ENCODE results near the gene FTH1. TPM values are rescaled to one million over a fixed set of nuclear protein-coding genes. Genes with fewer than 3 reads are reported as not detected.

FTH1 gene
- total RNA-seq, 1 donor from 2014 or later, result 2,346 TPM

GRCh38 chr11:61963016-61963281, 4.5 kb downstream of the FTH1 start:
- peak overlapping the region; percentile 97 for H3K4me3 ChIP-seq
- intact Hi-C loops (cut with micrococcal nuclease), result loop anchor here (5.0 kb wide), 1 partner anchor 119 kb away; no protein-coding TSS in a partner anchor

DNA sequence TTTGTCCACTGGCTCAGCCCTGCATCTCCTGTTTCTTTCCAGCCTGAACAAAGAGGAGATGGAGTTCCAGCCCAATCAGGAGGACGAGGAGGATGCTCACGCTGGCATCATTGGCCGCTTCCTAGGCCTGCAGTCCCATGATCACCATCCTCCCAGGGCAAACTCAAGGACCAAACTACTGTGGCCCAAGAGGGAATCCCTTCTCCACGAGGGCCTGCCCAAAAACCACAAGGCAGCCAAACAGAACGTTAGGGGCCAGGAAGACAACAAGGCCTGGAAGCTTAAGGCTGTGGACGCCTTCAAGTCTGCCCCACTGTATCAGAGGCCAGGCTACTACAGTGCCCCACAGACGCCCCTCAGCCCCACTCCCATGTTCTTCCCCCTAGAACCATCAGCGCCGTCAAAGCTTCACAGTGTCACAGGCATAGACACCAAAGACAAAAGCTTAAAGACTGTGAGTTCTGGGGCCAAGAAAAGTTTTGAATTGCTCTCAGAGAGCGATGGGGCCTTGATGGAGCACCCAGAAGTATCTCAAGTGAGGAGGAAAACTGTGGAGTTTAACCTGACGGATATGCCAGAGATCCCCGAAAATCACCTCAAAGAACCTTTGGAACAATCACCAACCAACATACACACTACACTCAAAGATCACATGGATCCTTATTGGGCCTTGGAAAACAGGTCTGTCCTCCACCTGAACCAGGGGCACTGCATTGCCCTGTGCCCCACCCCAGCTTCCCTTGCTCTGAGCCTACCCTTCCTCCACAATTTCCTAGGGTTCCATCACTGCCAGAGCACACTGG, 5.0 kb downstream of the FTH1 start:
- DNase-seq, result no peak
- no peak overlapping the region for H3K4me3 ChIP-seq
- TF ChIP-seq, protein P1, sequence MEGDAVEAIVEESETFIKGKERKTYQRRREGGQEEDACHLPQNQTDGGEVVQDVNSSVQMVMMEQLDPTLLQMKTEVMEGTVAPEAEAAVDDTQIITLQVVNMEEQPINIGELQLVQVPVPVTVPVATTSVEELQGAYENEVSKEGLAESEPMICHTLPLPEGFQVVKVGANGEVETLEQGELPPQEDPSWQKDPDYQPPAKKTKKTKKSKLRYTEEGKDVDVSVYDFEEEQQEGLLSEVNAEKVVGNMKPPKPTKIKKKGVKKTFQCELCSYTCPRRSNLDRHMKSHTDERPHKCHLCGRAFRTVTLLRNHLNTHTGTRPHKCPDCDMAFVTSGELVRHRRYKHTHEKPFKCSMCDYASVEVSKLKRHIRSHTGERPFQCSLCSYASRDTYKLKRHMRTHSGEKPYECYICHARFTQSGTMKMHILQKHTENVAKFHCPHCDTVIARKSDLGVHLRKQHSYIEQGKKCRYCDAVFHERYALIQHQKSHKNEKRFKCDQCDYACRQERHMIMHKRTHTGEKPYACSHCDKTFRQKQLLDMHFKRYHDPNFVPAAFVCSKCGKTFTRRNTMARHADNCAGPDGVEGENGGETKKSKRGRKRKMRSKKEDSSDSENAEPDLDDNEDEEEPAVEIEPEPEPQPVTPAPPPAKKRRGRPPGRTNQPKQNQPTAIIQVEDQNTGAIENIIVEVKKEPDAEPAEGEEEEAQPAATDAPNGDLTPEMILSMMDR (IDR thresholded peaks at IDR 0.05; ENCODE audit: borderline replicate concordance), result no peak
- H3K36me3 ChIP-seq, result peaks cover 41% of the 10 kb centered on the region
- H3K9me3 ChIP-seq (replicated peaks), result no peaks in the 10 kb centered on the region
- intact Hi-C loops (cut with micrococcal nuclease), result loop anchor here (5.0 kb wide), 1 partner anchor 120 kb away; no protein-coding TSS in a partner anchor
- H3K27ac ChIP-seq (replicated peaks), result peak overlapping the region; percentile 100
- no peaks in the 10 kb centered on the region for H3K27me3 ChIP-seq (ENCODE audit: low read depth)
- peaks cover 71% of the 10 kb centered on the region for H3K4me1 ChIP-seq

More at GRCh38 chr11:61963016-61963281, 4.5 kb downstream of the FTH1 start:
- H3K4me1 ChIP-seq, result peaks cover 74% of the 10 kb centered on the region
- H3K27me3 ChIP-seq (ENCODE audit: low read depth), result no peaks in the 10 kb centered on the region
- H3K27ac ChIP-seq (replicated peaks), result peak overlapping the region; percentile 100
- TF ChIP-seq, protein P1 (IDR thresholded peaks at IDR 0.05; ENCODE audit: borderline replicate concordance), result no peak
- DNase-seq, result no peak
- H3K9me3 ChIP-seq (replicated peaks), result no peaks in the 10 kb centered on the region
- H3K36me3 ChIP-seq, result peaks cover 41% of the 10 kb centered on the region

- peak overlapping the region; percentile 100 for H3K27ac ChIP-seq (replicated peaks)
- H3K4me1 ChIP-seq, result peaks cover 64% of the 10 kb centered on the region
Measured at GRCh38 chr11:61961570-61962212, 5.7 kb downstream of the FTH1 start.

GRCh38 chr11:61960532-61960931, 6.9 kb downstream of the FTH1 start:
- H3K4me1 ChIP-seq, result peaks cover 56% of the 10 kb centered on the region
- no peaks in the 10 kb centered on the region for H3K9me3 ChIP-seq (replicated peaks)
- intact Hi-C loops (cut with micrococcal nuclease), result loop anchor here (5.0 kb wide), 1 partner anchor 122 kb away; no protein-coding TSS in a partner anchor
- H3K27me3 ChIP-seq (ENCODE audit: low read depth), result peaks cover under 1% of the 10 kb centered on the region
- H3K4me3 ChIP-seq, result no peak overlapping the region
- DNase-seq, result no peak
- TF ChIP-seq, protein P1 (IDR thresholded peaks at IDR 0.05; ENCODE audit: borderline replicate concordance), result no peak
- peak overlapping the region; percentile 100 for H3K27ac ChIP-seq (replicated peaks)
- H3K36me3 ChIP-seq, result peaks cover 27% of the 10 kb centered on the region

More at GRCh38 chr11:61961570-61962212, 5.7 kb downstream of the FTH1 start:
- TF ChIP-seq, protein P1 (IDR thresholded peaks at IDR 0.05; ENCODE audit: borderline replicate concordance), result no peak
- intact Hi-C loops (cut with micrococcal nuclease), result loop anchor here (5.0 kb wide), 1 partner anchor 121 kb away; no protein-coding TSS in a partner anchor
- Histone ChIP-seq H3K9me3 (replicated peaks) (no peaks in the 10 kb centered on the region), H3K36me3 (peaks cover 39% of the 10 kb centered on the region), H3K4me3 (no peak overlapping the region), H3K27me3 (ENCODE audit: low read depth) (no peaks in the 10 kb centered on the region)
- peak; percentile 78 for DNase-seq

GRCh38 chr11:61959678-61960077, 7.8 kb downstream of the FTH1 start:
- H3K36me3 ChIP-seq, result peaks cover 19% of the 10 kb centered on the region

More at GRCh38 chr11:61959678-61960077, 7.8 kb downstream of the FTH1 start:
- intact Hi-C loops (cut with micrococcal nuclease), result loop anchor here (5.0 kb wide), 1 partner anchor 123 kb away; no protein-coding TSS in a partner anchor
- no peaks in the 10 kb centered on the region for H3K9me3 ChIP-seq (replicated peaks)
- H3K4me1 ChIP-seq, result peaks cover 56% of the 10 kb centered on the region
- peak overlapping the region; percentile 100 for H3K27ac ChIP-seq (replicated peaks)
- H3K27me3 ChIP-seq (ENCODE audit: low read depth), result peaks cover 6% of the 10 kb centered on the region
- no peak overlapping the region for H3K4me3 ChIP-seq
- TF ChIP-seq, protein P1 (IDR thresholded peaks at IDR 0.05; ENCODE audit: borderline replicate concordance), result no peak
- DNase-seq, result no peak

All from left ventricle myocardium inferior (tissue), 1 donor.